ENCODE results near the gene ABLIM1. TPM values are rescaled to one million over a fixed set of nuclear protein-coding genes. Genes with fewer than 3 reads are reported as not detected.

ABLIM1 gene
- total and polyA plus RNA-seq, 2 of the 4 experiments (the other 2 are of a cell fraction): 7.7 to 9.9 TPM

GRCh38 chr10:114491419-114491818 lies 166.7 kb downstream of the ABLIM1 start:
- ATAC-seq (ENCODE audit: low read depth): no peak
- Histone ChIP-seq H4K8ac (ENCODE audit: low read depth in 2 of 2, low read length in 2 of 2) (no peak overlapping the region), H3K56ac (ENCODE audit: extremely low read depth, insufficient read depth, low read length) (no peak overlapping the region), H3K9me3 (ENCODE audit: control insufficient read depth, insufficient read depth, low read length) (no peaks in the 10 kb centered on the region), H4K91ac (ENCODE audit: insufficient read depth, low read depth, low read length) (no peak overlapping the region), H3K4me1 (ENCODE audit: control insufficient read depth, insufficient read depth, low read length) (no peaks in the 10 kb centered on the region), H2AK9ac (replicated peaks; ENCODE audit: low read depth, low read length, poor library complexity) (no peak overlapping the region), H3K18ac (ENCODE audit: low read depth, low read length) (no peak overlapping the region), H3K4me2 (ENCODE audit: low read depth, low read length) (no peak overlapping the region), H2BK5ac (ENCODE audit: low read depth, low read length, poor library complexity, severe bottlenecking) (no peak overlapping the region), H3K14ac (replicated peaks; ENCODE audit: low read depth, low read length) (no peak overlapping the region), H3K23ac (ENCODE audit: low read depth, low read length) (no peak overlapping the region), H3K9me1 (ENCODE audit: insufficient read depth, low read length) (no peaks in the 10 kb centered on the region; the same call in 1 of the 2 replicates), H2AFZ (replicated peaks; ENCODE audit: low read length, poor library complexity) (no peak overlapping the region), H3K36me3 (ENCODE audit: control insufficient read depth, insufficient read depth, low read length) (no peaks in the 10 kb centered on the region), H3K4me3 (ENCODE audit: insufficient read depth, low read depth, low read length) (no peak overlapping the region), H2BK20ac (ENCODE audit: low read depth, low read length) (no peak overlapping the region), H2BK15ac (ENCODE audit: low read depth, low read length) (no peak overlapping the region), H3K27ac (ENCODE audit: insufficient read depth, low read length) (no peak overlapping the region), H3K79me1 (ENCODE audit: low read depth in 1 of 2, low read length in 2 of 2) (no peaks in the 10 kb centered on the region), H4K20me1 (ENCODE audit: insufficient read depth, low read length) (no peaks in the 10 kb centered on the region), H3K9ac (ENCODE audit: low read depth, low read length) (no peak overlapping the region), H3K4ac (ENCODE audit: low read depth, low read length) (no peak overlapping the region), H3K27me3 (ENCODE audit: control insufficient read depth, insufficient read depth, low read length) (no peaks in the 10 kb centered on the region), H2AK5ac (ENCODE audit: low read depth, low read length) (no peak overlapping the region), H2BK120ac (ENCODE audit: low read depth, low read length) (no peak overlapping the region), H4K5ac (ENCODE audit: low read depth, low read length) (no peak overlapping the region)
- POLR2A ChIA-PET (ENCODE audit: unreplicated experiment): no interaction called here
- dilution Hi-C loops (cut with HindIII; ENCODE audit: low sequenced_read_pairs, unreplicated experiment): no loop called here
- CTCF ChIA-PET: no interaction called here
- in situ Hi-C loops (cut with MboI; ENCODE audit: low sequenced_read_pairs): no loop called here
- intact Hi-C loops (cut with micrococcal nuclease): no loop called here
- DNase-seq: no peak
- TF ChIP-seq CEBPB (IDR thresholded peaks at IDR 0.05; ENCODE audit: low read depth, low read length): no peak
- no peak for TF ChIP-seq RFX5 (IDR thresholded peaks at IDR 0.05; ENCODE audit: low read depth, low read length)
- no peak for TF ChIP-seq NFE2L2 (IDR thresholded peaks at IDR 0.05; ENCODE audit: low read depth, low read length)
- TF ChIP-seq FOS (IDR thresholded peaks at IDR 0.05; ENCODE audit: low read depth, low read length): no peak
- TF ChIP-seq POLR2A (IDR thresholded peaks at IDR 0.05; ENCODE audit: low read depth, low read length): no peak
- TF ChIP-seq MXI1 (IDR thresholded peaks at IDR 0.05; ENCODE audit: borderline replicate concordance, low read depth, low read length): no peak
- TF ChIP-seq, protein P1, sequence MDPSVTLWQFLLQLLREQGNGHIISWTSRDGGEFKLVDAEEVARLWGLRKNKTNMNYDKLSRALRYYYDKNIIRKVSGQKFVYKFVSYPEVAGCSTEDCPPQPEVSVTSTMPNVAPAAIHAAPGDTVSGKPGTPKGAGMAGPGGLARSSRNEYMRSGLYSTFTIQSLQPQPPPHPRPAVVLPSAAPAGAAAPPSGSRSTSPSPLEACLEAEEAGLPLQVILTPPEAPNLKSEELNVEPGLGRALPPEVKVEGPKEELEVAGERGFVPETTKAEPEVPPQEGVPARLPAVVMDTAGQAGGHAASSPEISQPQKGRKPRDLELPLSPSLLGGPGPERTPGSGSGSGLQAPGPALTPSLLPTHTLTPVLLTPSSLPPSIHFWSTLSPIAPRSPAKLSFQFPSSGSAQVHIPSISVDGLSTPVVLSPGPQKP (IDR thresholded peaks at IDR 0.05; ENCODE audit: borderline replicate concordance, low read depth, low read length): no peak
- no peak for TF ChIP-seq BHLHE40 (IDR thresholded peaks at IDR 0.05; ENCODE audit: low read depth, low read length)
- no peak for TF ChIP-seq MAZ (IDR thresholded peaks at IDR 0.05; ENCODE audit: borderline replicate concordance, low read depth, low read length)
- TF ChIP-seq MAFK (IDR thresholded peaks at IDR 0.05; ENCODE audit: low read depth, low read length): no peak
- TF ChIP-seq CHD1 (IDR thresholded peaks at IDR 0.05; ENCODE audit: low read depth, low read length): no peak
- TF ChIP-seq, protein P2, sequence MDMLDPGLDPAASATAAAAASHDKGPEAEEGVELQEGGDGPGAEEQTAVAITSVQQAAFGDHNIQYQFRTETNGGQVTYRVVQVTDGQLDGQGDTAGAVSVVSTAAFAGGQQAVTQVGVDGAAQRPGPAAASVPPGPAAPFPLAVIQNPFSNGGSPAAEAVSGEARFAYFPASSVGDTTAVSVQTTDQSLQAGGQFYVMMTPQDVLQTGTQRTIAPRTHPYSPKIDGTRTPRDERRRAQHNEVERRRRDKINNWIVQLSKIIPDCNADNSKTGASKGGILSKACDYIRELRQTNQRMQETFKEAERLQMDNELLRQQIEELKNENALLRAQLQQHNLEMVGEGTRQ (IDR thresholded peaks at IDR 0.05; ENCODE audit: low read depth, low read length): no peak
- WGBS, 2 experiments (ENCODE audit: extremely low coverage in 2 of 2, insufficient read length in 1 of 2): no CpG with 5 or more reads among the region's 3 CpGs
- BruUV-seq (replicated peaks): no TSS peak

Measured in IMR-90 (cell line).